Motor neuron (in vitro differentiated cells): Measurements from ENCODE around the gene HBA1. TPM values are rescaled to one million over a fixed set of nuclear protein-coding genes. Genes with fewer than 3 reads are reported as not detected.
"Not testable (repeated sequence)": the region's sequence is repeated elsewhere in the genome, so short reads cannot be mapped to it uniquely, and the experiment has no call there.

Experiments
- ATAC-seq, 8 experiments: fragments of 200-7000 bp; cut with Tn5 transposase; replicated peaks in 6 of 8; 2 replicates each; pipeline ENCODE4 v1.8.0; 2021; ENCODE audit warnings: mild to moderate bottlenecking in 8 of 8, moderate library complexity in 8 of 8
- H3K27ac ChIP-seq, 2 donors: fragments of 250-450 bp; sonication (Bioruptor Pico); 2 replicates each; pipeline ENCODE4 v1.9.0; 2021; ENCODE audit warnings: antibody characterized with exemption in 2 of 2, mild to moderate bottlenecking in 2 of 2, moderate library complexity in 1 of 2
- H3K4me1 ChIP-seq, 2 donors: fragments of 250-450 bp; sonication (Bioruptor Pico); replicated peaks in 1 of 2; 2 replicates each; pipeline ENCODE4 v1.6.1; 2021; ENCODE audit warnings: antibody characterized with exemption in 2 of 2, mild to moderate bottlenecking in 2 of 2, moderate library complexity in 1 of 2
- H3K4me3 ChIP-seq, 5 donors: fragments of 250-450 bp; sonication (Bioruptor Pico); 2 replicates each; pipeline ENCODE4 v1.9.0; 2021; ENCODE audit warnings: antibody characterized with exemption in 5 of 5, mild to moderate bottlenecking in 5 of 5, moderate library complexity in 4 of 5
- WGBS, 10 experiments: fragments of 450-650 bp; shearing (Covaris generic); methylation state at CpG; one replicate each; pipeline ENCODE4 v1.0.0; 2022; 5-methylcytosine and 5-hydroxymethylcytosine counted together
- in situ Hi-C, 9 experiments: fragments of 400-800 bp; cut with MboI; loops; one replicate each; pipeline ENCODE4 v1.15.0; 2021; ENCODE audit warnings: low sequenced_read_pairs in 9 of 9, low pct_unique_long_range_greater_than_20kb in 2 of 9; ENCODE audit not compliant: unreplicated experiment in 9 of 9
- total RNA-seq, 8 experiments: library from RNA; unstranded; fragments of 300-600 nt; gene quantifications; 2 replicates each; pipeline versions ENCODE4 v1.2.3 to v1.2.4, GENCODE V29; 2022

Gene HBA1
- total RNA-seq, 8 experiments from 2014 or later = 2.2 to 6.5 (median 3.1) TPM; not detected in 5

- H3K4me1 ChIP-seq = peaks cover 17 to 23% of the 10 kb centered on the region in 2 donors
- H3K4me3 ChIP-seq, H3K27ac ChIP-seq, in situ Hi-C loops: not testable (repeated sequence)
- no CpG with 5 or more reads among the region's 3 CpGs for WGBS, 10 experiments
- peak in 5 of 8 experiments; percentile 4 to 19 (median 17) for ATAC-seq
Measured at GRCh38 chr16:163696-164095, 12.8 kb upstream of the HBA1 start.

- peak in 6 of 8 experiments; percentile 41 to 76 (median 71) for ATAC-seq
- H3K27ac ChIP-seq, in situ Hi-C loops, H3K4me3 ChIP-seq: not testable (repeated sequence)
- WGBS, 10 experiments = no CpG with 5 or more reads among the region's 80 CpGs
- H3K4me1 ChIP-seq = peaks cover 17 to 23% of the 10 kb centered on the region in 2 donors
Measured at GRCh38 chr16:164134-164823, 12.2 kb upstream of the HBA1 start.

GRCh38 chr16:164827-165538 lies 11.5 kb upstream of the HBA1 start:
- peak overlapping the region in 2 of 5 donors; percentile 19 to 34 for H3K4me3 ChIP-seq
- H3K4me1 ChIP-seq = peaks cover 17 to 23% of the 10 kb centered on the region in 2 donors
- 0 to 20% (median 0%) methylated on average over 1 of the region's 77 CpGs; no CpG with 5 or more reads in 7 of the 10 experiments for WGBS, 10 experiments
- ATAC-seq = peak in 5 of 8 experiments; percentile 46 to 53 (median 50)
- in situ Hi-C loops = no loop called here
- no peak overlapping the region for H3K27ac ChIP-seq

- in situ Hi-C loops = no loop called here
- WGBS, 10 experiments = 0 to 4% (median 1%) methylated on average over 1 to 7 of the region's 75 CpGs; no CpG with 5 or more reads in 4 of the 10 experiments
- peaks cover 17 to 23% of the 10 kb centered on the region in 2 donors for H3K4me1 ChIP-seq
- H3K4me3 ChIP-seq = peak within 1 kb of the TSS in 2 of 5 donors; percentile 19 to 34
- ATAC-seq = peak in 2 of 8 experiments; percentile 9 to 12
- no peak within 1 kb of the TSS for H3K27ac ChIP-seq
Measured at GRCh38 chr16:165539-166374, 10.7 kb upstream of the HBA1 start, which contains the start of gene HBM. HBM (plus strand) TSS chr16:165978; CDS start chr16:165998, 20 bp downstream.

GRCh38 chr16:166375-167121 lies 9.9 kb upstream of the HBA1 start:
- Histone ChIP-seq H3K4me3 (peak overlapping the region in 1 of 5 donors; percentile 34), H3K27ac (no peak overlapping the region), H3K4me1 (peaks cover 17 to 23% of the 10 kb centered on the region in 2 donors)
- peak in 3 of 8 experiments; percentile 16 to 41 (median 36) for ATAC-seq
- in situ Hi-C loops = no loop called here
- 0 to 20% (median 0%) methylated on average over 1 to 8 of the region's 45 CpGs; no CpG with 5 or more reads in 1 of the 10 experiments for WGBS, 10 experiments

GRCh38 chr16:167122-167690 lies 9.3 kb upstream of the HBA1 start:
- ATAC-seq = no peak
- H3K27ac ChIP-seq = no peak overlapping the region
- WGBS, 10 experiments = 0 to 20% (median 12%) methylated on average over 1 to 8 of the region's 11 CpGs; no CpG with 5 or more reads in 1 of the 10 experiments
- no peak overlapping the region for H3K4me3 ChIP-seq
- in situ Hi-C loops = no loop called here
- peaks cover 17 to 23% of the 10 kb centered on the region in 2 donors for H3K4me1 ChIP-seq

GRCh38 chr16:168424-168823 lies 8.1 kb upstream of the HBA1 start:
- 20 to 67% (median 50%) methylated on average over 1 to 3 of the region's 6 CpGs; no CpG with 5 or more reads in 6 of the 10 experiments for WGBS, 10 experiments
- in situ Hi-C loops = no loop called here
- H3K4me1 ChIP-seq = peaks cover 17 to 23% of the 10 kb centered on the region in 2 donors
- no peak overlapping the region for H3K4me3 ChIP-seq
- H3K27ac ChIP-seq = no peak overlapping the region
- ATAC-seq = no peak

- 29 to 40% methylated on average over 2 to 3 of the region's 3 CpGs; no CpG with 5 or more reads in 8 of the 10 experiments for WGBS, 10 experiments
- H3K4me3 ChIP-seq = no peak overlapping the region
- in situ Hi-C loops = no loop called here
Measured at GRCh38 chr16:169014-169413, 7.5 kb upstream of the HBA1 start.

GRCh38 chr16:170088-170507 lies 6.4 kb upstream of the HBA1 start:
- H3K27ac ChIP-seq, H3K4me3 ChIP-seq, in situ Hi-C loops: not testable (repeated sequence)
- ATAC-seq = peak; percentile 23 to 68 (median 39)
- 0 to 20% (median 0%) methylated on average over 1 to 2 of the region's 5 CpGs; no CpG with 5 or more reads in 6 of the 10 experiments for WGBS, 10 experiments
- H3K4me1 ChIP-seq = peaks cover 15 to 21% of the 10 kb centered on the region in 2 donors

More at GRCh38 chr16:169014-169413, 7.5 kb upstream of the HBA1 start:
- no peak for ATAC-seq
- no peak overlapping the region for H3K27ac ChIP-seq
- H3K4me1 ChIP-seq = peaks cover 17 to 23% of the 10 kb centered on the region in 2 donors

- WGBS, 10 experiments = 0 to 88% (median 20%) methylated on average over 1 of the region's 1 CpG; no CpG with 5 or more reads in 2 of the 10 experiments
- Histone ChIP-seq H3K27ac (no peak overlapping the region), H3K4me3 (no peak overlapping the region), H3K4me1 (peaks cover 10 to 14% of the 10 kb centered on the region in 2 donors)
- no peak for ATAC-seq
- in situ Hi-C loops = no loop called here
Measured at GRCh38 chr16:170788-171187, 5.7 kb upstream of the HBA1 start.

GRCh38 chr16:172374-172941 lies 4.0 kb upstream of the HBA1 start, which contains the start of gene HBA2:
HBA2 (plus strand) TSS chr16:172876; CDS start chr16:172913, 37 bp downstream.
- H3K4me3 ChIP-seq, H3K27ac ChIP-seq, in situ Hi-C loops, H3K4me1 ChIP-seq: not testable (repeated sequence)
- WGBS, 10 experiments = no CpG with 5 or more reads among the region's 74 CpGs
- peak; percentile 16 to 61 (median 40) for ATAC-seq
